HCT116 (cell line): ENCODE measurements around the gene POU5F1. TPM values are rescaled to one million over a fixed set of nuclear protein-coding genes. Genes with fewer than 3 reads are reported as not detected.

Experiments
- ATAC-seq: fragments of 200-7000 bp; cut with Tn5 transposase; 2 replicates; pipeline ENCODE4 v1.9.1; 2020; ENCODE audit warnings: mild to moderate bottlenecking, moderate library complexity
- BruUV-seq: library from RNA; stranded (reverse); fragments of 400-500 nt; replicated peaks from 2 replicates; lab custom pipeline; 2021; lab: Mats Ljungman, UMichigan
- CTCF ChIA-PET: fragments of 300-600 bp; sonication (Branson Sonifier 250); formaldehyde crosslinking; loops from one replicate; lab custom pipeline; 2021; ENCODE audit warnings: antibody characterized with exemption; lab: Charles Lee
- POLR2A ChIA-PET: fragments of 300-600, 350-600 bp; sonication (Branson Sonifier 250); formaldehyde crosslinking; loops from one replicate; lab custom pipeline; 2021; ENCODE audit warnings: antibody characterized with exemption; lab: Charles Lee
- RAD21 ChIA-PET, 2 experiments: fragments of 300-600 bp; sonication (Branson Sonifier 250); formaldehyde crosslinking; loops; one replicate each; lab custom pipeline; 2023; ENCODE audit warnings: low total read pairs in 2 of 2; ENCODE audit not compliant: uncharacterized antibody in 2 of 2, unreplicated experiment in 2 of 2, low non-redundant PET in 1 of 2; lab: Charles Lee
- DNase-seq: peaks from one replicate; pipeline ENCODE4 v3.0.0-alpha.2; 2010; ENCODE audit warnings: low read depth, low spot score
- H2AFZ ChIP-seq: fragments of 200-600 bp; shearing (Covaris generic), sonication (generic); 2 replicates; pipeline ENCODE4 v1.6.1; 2017; ENCODE audit warnings: low read depth, mixed run types, mixed read lengths, antibody characterized with exemption, low read length; ENCODE audit not compliant: poor library complexity, severe bottlenecking
- H3K27ac ChIP-seq: 2 replicates; pipeline ENCODE4 v1.5.1; 2012; ENCODE audit warnings: low read depth, low read length
- H3K27me3 ChIP-seq: fragments of 200-600 bp; sonication (generic); 2 replicates; pipeline ENCODE4 v1.6.1; 2016; ENCODE audit warnings: mixed run types, low read length, mixed read lengths; ENCODE audit not compliant: insufficient read depth
- H3K36me3 ChIP-seq, 2 experiments: fragments of 200-500 bp in 1 of 2; fragments of 200-600 bp in 1 of 2; sonication (Bioruptor generic) in 1 of 2; sonication (generic) in 1 of 2; 2 replicates each; pipeline versions ENCODE4 v1.5.1 to v1.6.1; 2014 to 2016; ENCODE audit warnings: low read length in 2 of 2, inconsistent platforms in 1 of 2, mixed read lengths in 1 of 2, mixed run types in 1 of 2; ENCODE audit not compliant: insufficient read depth in 2 of 2, control insufficient read depth in 1 of 2
- H3K4me1 ChIP-seq, 2 experiments: fragments of 200-600 bp in 1 of 2; sonication (generic) in 1 of 2; 2 replicates each; pipeline versions ENCODE4 v1.5.1 to v1.6.1; 2012 to 2017; ENCODE audit warnings: low read length in 2 of 2, inconsistent platforms in 1 of 2, mild to moderate bottlenecking in 1 of 2, mixed read lengths in 1 of 2, mixed run types in 1 of 2, moderate library complexity in 1 of 2; ENCODE audit not compliant: insufficient read depth in 2 of 2, control insufficient read depth in 1 of 2
- H3K4me2 ChIP-seq: fragments of 200-600 bp; sonication (generic); 2 replicates; pipeline ENCODE4 v1.6.1; 2017; ENCODE audit warnings: mixed run types, low read length, mixed read lengths
- H3K4me3 ChIP-seq, 2 experiments: fragments of 200-600 bp in 1 of 2; sonication (generic) in 1 of 2; replicated peaks in 1 of 2; 2 replicates each; pipeline ENCODE4 v1.5.1; 2011 to 2016; ENCODE audit warnings: low read length in 2 of 2, control low read depth in 1 of 2, low read depth in 1 of 2, mild to moderate bottlenecking in 1 of 2, mixed read lengths in 1 of 2, mixed run types in 1 of 2
- H3K79me2 ChIP-seq: fragments of 200-600 bp; sonication (generic); 2 replicates; pipeline ENCODE4 v1.6.1; 2017; ENCODE audit warnings: mild to moderate bottlenecking, mixed run types, low read length, moderate library complexity, mixed read lengths; ENCODE audit not compliant: insufficient read depth
- H3K9ac ChIP-seq: fragments of 200-600 bp; sonication (generic); 2 replicates; pipeline ENCODE4 v1.6.1; 2016; ENCODE audit warnings: low read length, mixed read lengths
- H3K9me2 ChIP-seq: fragments of 200-600 bp; sonication (generic), shearing (Covaris generic); 2 replicates; pipeline ENCODE4 v1.6.1; 2017; ENCODE audit warnings: mixed run types, mild to moderate bottlenecking, moderate library complexity; ENCODE audit not compliant: insufficient read depth
- H3K9me3 ChIP-seq, 2 experiments: fragments of 200-500 bp in 1 of 2; fragments of 200-600 bp in 1 of 2; sonication (Bioruptor generic) in 1 of 2; sonication (generic) in 1 of 2; 2 replicates each; pipeline ENCODE4 v1.6.1; 2014 to 2017; ENCODE audit warnings: low read length in 2 of 2, mixed read lengths in 2 of 2, inconsistent platforms in 1 of 2, low read depth in 1 of 2, mild to moderate bottlenecking in 1 of 2, mixed run types in 1 of 2, moderate library complexity in 1 of 2; ENCODE audit not compliant: control insufficient read depth in 1 of 2, insufficient read depth in 1 of 2
- H4K20me1 ChIP-seq: fragments of 200-600 bp; sonication (generic), shearing (Covaris generic); 2 replicates; pipeline ENCODE4 v1.6.1; 2017; ENCODE audit warnings: mixed run types, mild to moderate bottlenecking, moderate library complexity; ENCODE audit not compliant: insufficient read depth
- CBX3 ChIP-seq: IDR thresholded peaks from 2 replicates; pipeline ENCODE4 v1.6.1; 2012; ENCODE audit warnings: low read depth
- CEBPB ChIP-seq: IDR thresholded peaks from 2 replicates; pipeline ENCODE4 v1.6.1; 2012; ENCODE audit warnings: low read depth
- EGR1 ChIP-seq: IDR thresholded peaks from 2 replicates; pipeline ENCODE4 v1.6.1; 2012; ENCODE audit warnings: low read depth
- ELF1 ChIP-seq: IDR thresholded peaks from 2 replicates; pipeline ENCODE4 v1.6.1; 2012; ENCODE audit warnings: low read depth, borderline replicate concordance
- EZH2 ChIP-seq: fragments of 200-600 bp; sonication (generic); IDR thresholded peaks from 2 replicates; pipeline ENCODE4 v1.6.1; 2017; ENCODE audit warnings: antibody characterized with exemption, mixed run types
- EZH2phosphoT487 ChIP-seq: fragments of 200-600 bp; IDR thresholded peaks from 2 replicates; pipeline ENCODE4 v1.6.1; 2018; ENCODE audit warnings: antibody characterized with exemption, borderline replicate concordance
- FOSL1 ChIP-seq: IDR thresholded peaks from 2 replicates; pipeline ENCODE4 v1.6.1; 2012; ENCODE audit warnings: low read depth
- JUND ChIP-seq: IDR thresholded peaks from 2 replicates; pipeline ENCODE4 v1.6.1; 2012
- POLR2A ChIP-seq: IDR thresholded peaks from 2 replicates; pipeline ENCODE4 v1.7.0; 2011; ENCODE audit warnings: borderline replicate concordance; ENCODE audit not compliant: insufficient read depth, insufficient read length; ENCODE audit errors: extremely low read depth
- POLR2AphosphoS5 ChIP-seq: IDR thresholded peaks from 2 replicates; pipeline ENCODE4 v1.6.1; 2011; ENCODE audit warnings: mild to moderate bottlenecking, low read depth, low read length, moderate library complexity
- REST ChIP-seq: IDR thresholded peaks from 2 replicates; pipeline ENCODE4 v1.6.1; 2012; ENCODE audit warnings: low read depth
- SIN3A ChIP-seq: IDR thresholded peaks from 2 replicates; pipeline ENCODE4 v1.6.1; 2012; ENCODE audit warnings: low read depth
- SRF ChIP-seq: IDR thresholded peaks from 2 replicates; pipeline ENCODE4 v1.6.1; 2012; ENCODE audit warnings: low read depth
- TCF7L2 ChIP-seq: IDR thresholded peaks from 2 replicates; pipeline ENCODE4 v1.7.0; 2011; ENCODE audit warnings: borderline replicate concordance, inconsistent platforms; ENCODE audit not compliant: insufficient read depth, insufficient read length; ENCODE audit errors: extremely low read depth
- YY1 ChIP-seq: IDR thresholded peaks from 2 replicates; pipeline ENCODE4 v1.6.1; 2011; ENCODE audit warnings: low read length, low read depth, moderate library complexity, mild to moderate bottlenecking; ENCODE audit not compliant: insufficient replicate concordance; ENCODE audit errors: extremely low read depth
- ZFX ChIP-seq: fragments of 450-650 bp; IDR thresholded peaks from 2 replicates; pipeline ENCODE4 v1.6.1; 2017
- ZNF274 ChIP-seq: fragments of 200-500 bp; sonication (Bioruptor generic); IDR thresholded peaks from 2 replicates; pipeline ENCODE4 v1.6.1; 2014; ENCODE audit warnings: mild to moderate bottlenecking, low read depth, low read length, inconsistent platforms
- intact Hi-C: fragments of 100-400 bp; cut with micrococcal nuclease; formaldehyde crosslinking; loops from 2 replicates; pipeline ENCODE4 v1.10.0; 2022
- total RNA-seq: library from RNA; stranded (reverse); gene quantifications from one replicate; pipeline ENCODE4 v1.2.1, GENCODE V29; 2021; ENCODE audit not compliant: unreplicated experiment
- TF ChIP-seq, protein P1 (sequence below), 3 experiments: fragments of 200-600 bp in 1 of 3; sonication (generic) in 1 of 3; IDR thresholded peaks in 2 of 3; conservative IDR thresholded peaks in 1 of 3; 2 replicates each; pipeline ENCODE4 v1.5.1; 2012 to 2017; ENCODE audit warnings: low read depth in 2 of 3, low read length in 2 of 3, antibody characterized with exemption in 1 of 3, borderline replicate concordance in 1 of 3, control low read depth in 1 of 3, mild to moderate bottlenecking in 1 of 3, mixed read lengths in 1 of 3, mixed run types in 1 of 3, moderate library complexity in 1 of 3; ENCODE audit not compliant: insufficient read depth in 1 of 3
- TF ChIP-seq, protein P2 (sequence below): IDR thresholded peaks from 2 replicates; pipeline ENCODE4 v1.6.1; 2012
- TF ChIP-seq, protein P3 (sequence below): IDR thresholded peaks from 2 replicates; pipeline ENCODE4 v1.6.1; 2011; ENCODE audit warnings: mild to moderate bottlenecking, low read length, moderate library complexity; ENCODE audit not compliant: insufficient replicate concordance; ENCODE audit errors: extremely low read depth

POU5F1 gene
- total RNA-seq, 1 experiment from 2014 or later, result 1.9 TPM

DNA sequence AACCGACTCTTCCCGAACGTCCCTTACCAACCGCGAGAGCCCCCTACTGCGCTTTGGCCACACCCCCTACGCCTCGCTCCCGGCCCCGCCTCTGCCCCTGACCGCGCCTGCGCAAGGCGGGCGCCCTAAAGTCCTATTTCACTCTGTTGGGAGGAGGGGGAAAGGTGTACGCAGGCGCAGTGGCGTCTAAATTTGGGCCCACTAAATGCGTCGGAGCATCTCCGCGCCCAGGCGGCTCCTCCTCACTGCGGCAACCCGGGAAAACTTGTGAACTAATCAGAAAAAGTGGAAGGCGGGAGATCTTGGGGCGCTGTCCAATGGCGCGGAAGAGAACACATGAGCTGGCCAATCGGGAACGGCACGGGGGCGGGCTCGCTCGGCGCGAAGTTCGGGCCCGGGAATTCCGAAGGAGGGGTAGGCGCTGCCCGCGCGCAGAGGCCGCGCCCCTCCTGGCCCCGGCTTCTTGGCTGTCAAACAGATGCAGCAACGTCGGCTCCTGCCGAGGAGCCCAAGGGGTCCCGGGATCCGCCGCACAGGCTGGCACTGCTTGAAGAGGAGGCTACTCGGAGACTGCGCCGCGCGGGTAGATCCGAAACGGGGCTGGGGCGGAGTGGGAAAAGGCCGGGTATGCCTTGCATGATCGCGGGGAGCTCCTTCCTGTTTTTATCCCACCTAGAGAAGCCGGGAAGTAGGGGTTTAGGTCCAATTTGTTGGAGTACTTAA, 12.2 kb downstream of the POU5F1 start, which contains the start of gene TCF19:
Gene TCF19 (plus strand): TSS at position 450 of the 723 bp plus-strand sequence. CDS start 881 bp downstream, outside the sequence.
- ChIA-PET CTCF (interaction anchor here (1.3 kb wide), 1 partner anchor 209 kb away, joined by 7 read pairs; no protein-coding TSS in a partner anchor), POLR2A (interaction anchor here (1.3 kb wide), 1 partner anchor 43 kb away, joined by 3 read pairs; no protein-coding TSS in a partner anchor), RAD21 (no interaction called here)
- H3K27me3 ChIP-seq, result no peaks in the 10 kb centered on the region
- DNase-seq, result peak; percentile 98
- no peaks in the 10 kb centered on the region for H4K20me1 ChIP-seq
- no peaks in the 10 kb centered on the region for H3K9me2 ChIP-seq
- H3K4me3 ChIP-seq, result peak within 1 kb of the TSS; percentile 88 to 95
- peak; percentile 95 for ATAC-seq
- H3K9me3 ChIP-seq, result no peaks in the 10 kb centered on the region
- H3K36me3 ChIP-seq, result peaks cover 12% of the 10 kb centered on the region in 2 experiments
- peak within 1 kb of the TSS; percentile 95 for H3K4me2 ChIP-seq
- peaks cover 9% of the 10 kb centered on the region for H3K79me2 ChIP-seq
- H3K4me1 ChIP-seq, result peaks cover 12 to 20% of the 10 kb centered on the region in 2 experiments
- peak within 1 kb of the TSS; percentile 90 for H2AFZ ChIP-seq
- H3K27ac ChIP-seq, result peak within 1 kb of the TSS; percentile 49
- peak within 1 kb of the TSS; percentile 75 for H3K9ac ChIP-seq
- intact Hi-C loops, result no loop called here
- BruUV-seq, result no TSS peak
- TF ChIP-seq TCF7L2, result peak; percentile 23
- TF ChIP-seq EZH2, result no peak
- TF ChIP-seq POLR2A, result no peak
- TF ChIP-seq SIN3A, result peak; percentile 93
- no peak for TF ChIP-seq JUND
- TF ChIP-seq, protein P1, sequence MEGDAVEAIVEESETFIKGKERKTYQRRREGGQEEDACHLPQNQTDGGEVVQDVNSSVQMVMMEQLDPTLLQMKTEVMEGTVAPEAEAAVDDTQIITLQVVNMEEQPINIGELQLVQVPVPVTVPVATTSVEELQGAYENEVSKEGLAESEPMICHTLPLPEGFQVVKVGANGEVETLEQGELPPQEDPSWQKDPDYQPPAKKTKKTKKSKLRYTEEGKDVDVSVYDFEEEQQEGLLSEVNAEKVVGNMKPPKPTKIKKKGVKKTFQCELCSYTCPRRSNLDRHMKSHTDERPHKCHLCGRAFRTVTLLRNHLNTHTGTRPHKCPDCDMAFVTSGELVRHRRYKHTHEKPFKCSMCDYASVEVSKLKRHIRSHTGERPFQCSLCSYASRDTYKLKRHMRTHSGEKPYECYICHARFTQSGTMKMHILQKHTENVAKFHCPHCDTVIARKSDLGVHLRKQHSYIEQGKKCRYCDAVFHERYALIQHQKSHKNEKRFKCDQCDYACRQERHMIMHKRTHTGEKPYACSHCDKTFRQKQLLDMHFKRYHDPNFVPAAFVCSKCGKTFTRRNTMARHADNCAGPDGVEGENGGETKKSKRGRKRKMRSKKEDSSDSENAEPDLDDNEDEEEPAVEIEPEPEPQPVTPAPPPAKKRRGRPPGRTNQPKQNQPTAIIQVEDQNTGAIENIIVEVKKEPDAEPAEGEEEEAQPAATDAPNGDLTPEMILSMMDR (IDR thresholded peaks at IDR 0.05 in 2 of 3, conservative IDR thresholded peaks at IDR 0.05 in 1 of 3; ENCODE audit: borderline replicate concordance in 1 of 3, insufficient read depth in 1 of 3, low read depth in 2 of 3, low read length in 2 of 3), result no peak
- TF ChIP-seq ZNF274, result no peak
- no peak for TF ChIP-seq SRF
- TF ChIP-seq, protein P2, sequence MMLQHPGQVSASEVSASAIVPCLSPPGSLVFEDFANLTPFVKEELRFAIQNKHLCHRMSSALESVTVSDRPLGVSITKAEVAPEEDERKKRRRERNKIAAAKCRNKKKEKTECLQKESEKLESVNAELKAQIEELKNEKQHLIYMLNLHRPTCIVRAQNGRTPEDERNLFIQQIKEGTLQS, result no peak
- no peak for TF ChIP-seq REST
- no peak for TF ChIP-seq CBX3
- no peak for TF ChIP-seq CEBPB
- TF ChIP-seq ELF1, result no peak
- TF ChIP-seq EGR1, result peak; percentile 92
- no peak for TF ChIP-seq FOSL1
- no peak for TF ChIP-seq YY1
- TF ChIP-seq, protein P3, sequence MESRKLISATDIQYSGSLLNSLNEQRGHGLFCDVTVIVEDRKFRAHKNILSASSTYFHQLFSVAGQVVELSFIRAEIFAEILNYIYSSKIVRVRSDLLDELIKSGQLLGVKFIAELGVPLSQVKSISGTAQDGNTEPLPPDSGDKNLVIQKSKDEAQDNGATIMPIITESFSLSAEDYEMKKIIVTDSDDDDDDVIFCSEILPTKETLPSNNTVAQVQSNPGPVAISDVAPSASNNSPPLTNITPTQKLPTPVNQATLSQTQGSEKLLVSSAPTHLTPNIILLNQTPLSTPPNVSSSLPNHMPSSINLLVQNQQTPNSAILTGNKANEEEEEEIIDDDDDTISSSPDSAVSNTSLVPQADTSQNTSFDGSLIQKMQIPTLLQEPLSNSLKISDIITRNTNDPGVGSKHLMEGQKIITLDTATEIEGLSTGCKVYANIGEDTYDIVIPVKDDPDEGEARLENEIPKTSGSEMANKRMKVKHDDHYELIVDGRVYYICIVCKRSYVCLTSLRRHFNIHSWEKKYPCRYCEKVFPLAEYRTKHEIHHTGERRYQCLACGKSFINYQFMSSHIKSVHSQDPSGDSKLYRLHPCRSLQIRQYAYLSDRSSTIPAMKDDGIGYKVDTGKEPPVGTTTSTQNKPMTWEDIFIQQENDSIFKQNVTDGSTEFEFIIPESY, result no peak
- no peak for TF ChIP-seq EZH2phosphoT487
- TF ChIP-seq POLR2AphosphoS5, result peak; percentile 74
- peak; percentile 29; the same call in 1 of the 2 replicates for TF ChIP-seq ZFX
